Adrenal gland (tissue), 5 donors: ENCODE measurements around the gene AFDN.

ENCODE experiments used
- CTCF ChIP-seq, 6 experiments: fragments of 450-650 bp in 4 of 6; fragments of 200-600 bp in 2 of 6; sonication (generic) in 1 of 6; IDR thresholded peaks; 1 replicate in 5 of 6; 2 replicates in 1 of 6; pipeline versions ENCODE4 v1.5.1 to v1.8.0; 2016 to 2021; ENCODE audit warnings: antibody characterized with exemption in 6 of 6, mild to moderate bottlenecking in 2 of 6, moderate library complexity in 1 of 6
- POLR2A ChIP-seq, 2 donors: fragments of 450-650 bp; IDR thresholded peaks; one replicate each; pipeline ENCODE4 v1.6.1; 2017; ENCODE audit warnings: antibody characterized with exemption in 2 of 2, mild to moderate bottlenecking in 2 of 2, moderate library complexity in 1 of 2
- donor health status: DM: no; HTN: no; CAD: no.

- TF ChIP-seq CTCF (IDR thresholded peaks at IDR 0.05) (no peak), POLR2A (IDR thresholded peaks at IDR 0.05) (no peak)
These were observed 107.1 kb downstream of the AFDN start for GRCh38 chr6:167933847-167934246.
